G401.6 (cell line): ENCODE data around the gene RAC2.
"Not testable (repeated sequence)": the region's sequence is repeated elsewhere in the genome, so short reads cannot be mapped to it uniquely, and the experiment has no call there.

ENCODE experiments used
- FAIRE-seq: peaks from 2 replicates; lab custom pipeline; 2012; peaks lifted over from hg19 to GRCh38; lab: Jason Lieb, UNC

Gene RAC2

DNA sequence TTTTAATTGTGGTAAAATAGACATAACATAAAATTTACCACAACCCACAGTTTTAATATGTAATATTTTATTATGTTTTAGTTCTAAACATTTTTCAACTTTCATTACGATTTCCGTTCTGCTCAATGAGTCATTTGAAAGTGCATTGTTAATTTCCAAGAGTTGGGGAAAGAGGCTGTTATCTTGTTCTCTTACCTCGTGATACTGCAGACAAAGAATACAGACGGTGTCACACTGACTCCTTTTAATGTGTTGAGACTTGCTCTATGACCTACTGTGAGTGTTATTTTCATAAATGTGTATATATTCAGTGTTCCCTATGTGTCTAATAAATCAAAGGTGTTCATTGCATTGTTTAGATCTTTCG, 10.8 kb upstream of the RAC2 start:
- FAIRE-seq = no peak

DNA sequence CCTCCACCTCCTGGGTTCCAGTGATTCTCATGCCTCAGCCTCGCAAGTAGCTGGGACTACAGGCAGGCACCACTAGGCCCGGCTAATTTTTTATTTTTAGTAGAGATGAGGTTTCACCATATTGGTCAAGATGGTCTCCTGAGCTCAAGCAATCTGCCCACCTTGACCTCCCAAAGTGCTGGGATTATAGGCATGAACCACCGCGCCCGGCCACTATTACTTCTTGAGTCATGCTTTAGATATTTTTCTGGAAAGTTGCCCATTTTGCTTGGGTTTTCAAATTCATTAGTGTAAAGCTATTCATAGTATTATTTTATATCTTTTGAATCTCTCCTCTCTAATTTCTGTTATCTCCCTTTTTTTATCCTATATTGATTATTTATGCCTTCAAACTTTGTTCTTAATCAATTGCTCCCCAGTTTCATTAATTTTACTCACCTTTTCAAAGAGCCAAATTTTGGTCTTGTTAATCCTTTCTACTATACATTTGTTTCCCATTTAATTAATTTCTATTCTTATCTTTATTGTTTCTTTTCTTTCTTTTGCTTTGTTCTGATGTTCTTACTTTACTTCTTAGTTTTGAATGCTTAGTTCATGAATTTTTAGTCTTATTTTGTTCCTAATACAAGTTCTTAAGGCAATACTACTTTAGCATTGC, 10.3 kb upstream of the RAC2 start:
- FAIRE-seq = peak; percentile 41

DNA sequence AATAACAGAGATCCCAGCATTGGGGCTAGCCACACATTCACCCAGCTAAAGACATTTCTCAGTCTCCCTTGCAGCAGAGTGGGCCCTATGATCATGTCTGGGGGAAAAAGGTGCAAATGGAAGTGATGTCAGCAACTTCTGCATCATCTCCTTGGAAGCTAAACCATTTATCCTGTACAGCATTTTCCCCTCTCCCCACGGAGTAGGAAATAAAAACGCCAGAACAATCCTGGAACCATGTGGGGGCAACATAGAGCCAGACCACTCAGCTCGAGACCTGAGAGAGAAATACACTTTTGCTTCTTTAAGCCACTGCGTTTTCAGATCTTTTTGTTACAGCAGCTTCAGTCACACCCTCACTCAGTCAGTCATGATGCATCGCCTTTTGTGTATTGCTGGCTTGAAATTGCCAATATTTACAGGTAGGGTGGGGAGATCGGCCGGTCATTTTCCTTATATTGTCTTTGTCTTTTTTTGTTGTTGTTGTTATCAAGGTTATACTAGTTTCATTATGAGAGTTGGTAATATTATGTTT, 9.1 kb upstream of the RAC2 start:
- FAIRE-seq = peak; percentile 15

DNA sequence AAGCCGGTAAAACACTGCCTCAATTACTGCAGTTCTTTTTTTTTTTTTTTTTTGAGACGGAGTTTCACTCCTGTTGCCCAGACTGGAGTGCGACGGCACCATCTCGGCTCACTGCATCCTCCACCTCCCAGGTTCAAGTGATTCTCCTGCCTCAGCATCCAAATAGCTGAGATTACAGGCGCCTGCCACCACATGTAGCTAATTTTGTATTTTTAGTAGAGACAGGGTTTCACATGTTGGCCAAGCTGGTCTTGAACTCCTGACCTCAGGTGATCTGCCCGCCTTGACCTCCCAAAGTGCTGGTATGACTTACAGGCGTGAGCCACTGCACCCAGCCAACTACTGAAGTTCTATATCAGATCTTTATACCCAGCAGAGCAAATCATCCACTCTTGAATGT, 7.8 kb upstream of the RAC2 start:
- not testable (repeated sequence) for FAIRE-seq

DNA sequence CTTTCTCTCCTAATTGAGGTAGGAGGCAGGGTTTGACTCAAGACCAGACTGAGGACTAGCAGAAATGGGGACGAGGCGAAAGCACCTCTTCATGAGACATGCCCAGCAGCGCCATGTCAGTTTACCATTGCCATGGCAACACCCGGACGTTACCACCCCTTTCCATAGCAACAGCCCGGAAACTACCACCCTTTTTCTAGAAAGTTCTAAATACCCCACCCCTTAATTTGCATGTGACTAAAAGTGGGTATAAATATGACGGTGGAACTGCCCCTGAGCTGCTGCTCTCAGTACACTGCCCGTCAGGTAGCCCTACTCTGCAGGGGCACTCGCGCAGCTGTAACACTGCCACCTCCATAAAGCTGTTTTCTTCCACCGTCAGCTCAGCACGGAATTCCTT, 5.9 kb upstream of the RAC2 start:
- FAIRE-seq = no peak

DNA sequence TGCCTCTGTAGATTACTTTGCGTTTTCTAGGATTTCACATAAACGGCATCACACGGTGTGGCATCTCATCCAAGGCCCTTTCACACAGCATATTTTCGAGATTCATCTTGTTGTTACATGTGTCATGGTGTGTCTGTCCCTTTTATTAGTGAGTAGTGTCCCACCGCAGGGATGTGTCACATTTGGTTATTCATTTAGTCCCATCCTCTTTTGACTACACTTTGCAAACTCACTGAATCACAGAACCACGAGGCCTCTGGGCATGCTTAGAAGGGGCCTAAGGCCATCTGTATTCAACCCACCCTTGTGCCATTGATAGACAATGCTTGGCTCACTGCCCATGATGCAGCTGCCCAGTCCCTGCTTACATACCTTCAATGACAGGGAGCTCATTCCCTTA, 4.2 kb upstream of the RAC2 start:
- FAIRE-seq = no peak

DNA sequence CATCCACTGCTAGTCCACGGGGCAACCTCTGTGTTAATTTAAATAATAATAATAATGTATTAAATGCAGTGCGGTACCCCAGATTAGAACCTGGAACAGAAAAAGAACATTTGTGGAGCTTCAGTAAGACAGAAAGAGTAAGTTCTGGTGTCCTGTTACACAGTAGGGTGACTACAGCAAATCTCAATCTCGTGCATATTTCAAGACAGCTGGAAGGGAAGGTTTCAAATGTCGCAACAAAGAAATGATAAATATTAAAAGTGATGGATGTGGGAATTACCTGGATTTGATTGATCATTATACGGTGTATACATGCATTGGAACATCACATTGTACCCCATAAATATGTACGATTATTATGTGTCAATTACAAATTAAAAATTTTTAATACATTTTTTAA, 1.7 kb upstream of the RAC2 start:
- FAIRE-seq = no peak

DNA sequence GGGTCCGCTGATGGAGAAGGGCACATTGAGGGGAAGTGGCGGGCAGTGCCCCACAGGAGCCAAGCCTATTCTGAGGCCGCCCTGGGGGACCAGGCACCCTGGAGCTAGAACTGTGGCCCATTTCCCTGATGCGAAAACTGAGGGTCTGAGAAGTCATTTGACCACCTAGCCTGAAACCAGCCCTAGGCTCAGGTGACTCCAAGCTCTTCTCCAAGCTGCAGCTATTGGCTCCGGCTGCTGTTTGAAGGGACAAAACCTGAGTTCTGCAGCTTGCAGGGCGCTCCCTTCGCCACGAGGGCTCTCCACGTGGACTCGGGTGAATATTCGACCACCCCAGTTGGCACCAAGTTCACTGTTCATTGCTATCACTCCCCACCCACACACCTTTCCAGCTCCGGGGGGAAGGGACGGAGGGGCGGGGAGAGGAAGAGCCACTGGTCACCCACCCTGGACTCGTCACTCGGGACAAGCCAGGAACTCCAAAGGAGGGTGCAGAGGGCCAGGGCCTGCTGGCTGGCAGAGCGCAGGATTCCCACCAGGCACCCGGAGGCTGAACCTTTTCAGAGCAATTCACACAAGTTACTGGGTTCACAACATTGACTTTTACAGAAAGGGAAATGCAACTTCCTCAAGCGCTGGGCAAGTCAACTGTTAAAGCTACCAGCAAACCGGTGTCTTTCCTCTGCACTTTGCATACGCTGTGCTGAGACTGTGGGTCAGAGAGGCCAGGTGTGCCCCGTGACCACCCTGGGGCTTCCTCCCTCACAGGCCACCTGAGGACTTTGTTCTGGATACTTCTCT, 1.1 kb upstream of the RAC2 start:
- FAIRE-seq = no peak

DNA sequence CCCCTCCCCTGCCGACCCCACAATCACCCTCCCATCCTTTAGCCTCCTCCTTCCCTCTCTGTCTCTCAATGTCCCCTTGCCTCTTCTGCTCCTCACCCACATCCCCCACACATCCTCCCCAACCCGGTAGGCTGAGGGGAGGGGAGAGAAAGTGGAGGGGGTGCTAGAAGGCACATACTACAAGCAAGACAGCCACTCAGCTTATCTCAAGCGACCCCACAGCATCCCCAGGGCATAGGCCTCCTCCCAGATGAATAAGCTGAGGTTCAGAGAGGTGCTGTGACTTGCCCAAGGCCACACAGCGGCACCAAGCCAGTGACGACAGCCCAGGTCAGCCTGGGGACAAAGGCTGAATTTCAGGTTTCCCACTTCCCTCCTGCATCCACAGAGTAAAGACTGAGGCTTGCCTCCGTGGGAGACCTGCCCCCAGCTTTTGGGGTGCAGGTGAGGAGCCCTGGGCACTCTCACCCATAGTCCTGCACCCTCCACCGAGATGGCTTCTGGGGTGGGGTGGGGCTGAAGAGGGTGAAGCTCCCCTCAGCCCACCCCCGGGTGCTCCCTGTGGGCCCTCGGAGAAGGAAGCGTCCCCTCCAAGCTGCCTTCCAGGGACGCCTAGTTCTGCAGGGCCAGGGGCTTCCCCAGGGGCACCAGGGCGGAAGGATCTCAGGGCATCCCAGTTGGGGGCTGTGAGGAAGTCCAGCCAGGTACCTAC, 511 bp downstream of the RAC2 start:
- no peak for FAIRE-seq

DNA sequence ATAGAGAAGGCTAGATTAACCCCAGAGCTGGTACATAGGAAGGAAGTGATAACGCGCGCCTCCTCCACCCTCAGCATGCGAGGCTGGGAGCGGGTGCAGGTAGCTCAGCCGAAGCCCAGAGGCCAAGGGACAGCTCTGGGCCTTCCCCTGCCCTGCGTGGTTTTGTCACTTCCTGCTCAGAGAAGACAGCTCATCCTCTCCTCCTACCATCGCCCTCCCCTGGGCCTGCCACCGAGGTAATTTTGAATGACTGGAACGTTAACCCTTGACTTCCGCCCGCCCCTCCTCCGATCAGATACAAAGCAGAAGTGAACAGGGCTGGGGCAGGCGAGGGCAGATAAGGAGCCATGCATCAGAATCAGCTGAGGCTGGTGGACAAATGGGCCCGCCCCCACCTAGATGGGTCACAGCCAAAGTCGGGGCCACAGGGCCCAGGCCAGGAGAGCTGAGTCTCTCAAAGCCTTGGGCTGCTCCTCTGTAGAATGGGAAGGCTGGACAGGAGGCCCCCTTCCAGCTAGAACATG, 1.6 kb downstream of the RAC2 start:
- no peak for FAIRE-seq

DNA sequence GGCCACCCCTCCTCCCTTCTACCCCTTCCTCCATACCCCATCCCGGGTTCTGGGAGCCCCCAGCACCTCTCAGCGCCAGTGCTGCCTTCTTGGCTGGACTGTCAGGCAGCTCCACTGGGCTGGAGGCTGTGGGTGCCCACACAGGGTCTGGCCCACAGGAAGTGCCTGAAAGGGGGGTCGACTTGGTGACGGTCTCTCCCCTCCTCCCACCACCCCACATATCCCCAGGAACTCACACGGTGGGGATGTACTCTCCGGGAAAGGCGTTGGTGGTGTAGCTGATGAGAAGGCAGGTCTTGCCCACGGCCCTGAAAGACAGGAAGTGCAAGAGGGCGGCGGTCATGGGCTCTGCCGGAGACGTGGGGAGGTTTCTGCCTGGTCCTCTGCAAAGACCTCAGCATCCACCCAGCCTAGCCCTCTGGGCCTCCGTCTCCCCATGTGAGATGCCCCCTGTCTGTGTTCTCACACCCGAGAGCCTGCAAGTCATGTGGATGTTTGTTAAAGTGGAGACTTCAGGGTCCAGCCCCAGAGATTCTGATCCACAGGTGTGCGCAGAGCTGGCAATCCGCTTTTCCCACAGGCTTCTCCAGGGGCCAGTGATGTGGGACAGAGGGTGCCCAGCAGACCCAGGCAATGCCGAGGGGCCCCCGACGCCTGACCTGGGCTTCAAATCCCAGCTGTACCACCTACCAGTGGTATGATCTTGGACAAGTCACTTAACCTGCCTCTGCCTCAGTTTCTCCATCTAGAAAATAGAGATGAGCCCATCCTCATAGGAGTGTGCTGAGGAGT, 2.5 kb downstream of the RAC2 start:
- FAIRE-seq = no peak

DNA sequence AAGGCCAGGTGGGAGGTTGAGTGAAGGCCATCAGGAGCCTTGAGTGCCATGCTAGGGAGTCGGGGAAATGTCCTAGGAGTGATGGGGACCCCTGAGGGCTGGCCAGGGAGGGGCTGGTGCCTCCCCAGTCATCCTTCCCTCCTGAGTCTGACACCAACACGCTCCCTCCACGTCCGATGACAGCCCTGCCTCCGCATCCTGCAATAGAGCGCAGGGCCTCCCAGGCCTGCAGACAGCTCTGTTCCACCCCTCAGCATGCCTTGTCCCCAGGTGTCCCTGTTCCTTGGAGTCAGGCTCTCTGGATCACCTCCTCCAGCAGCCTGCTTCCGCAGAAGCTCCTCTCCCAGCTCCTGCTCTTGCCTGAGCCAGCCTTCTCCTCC, 3.1 kb downstream of the RAC2 start:
- FAIRE-seq = no peak

DNA sequence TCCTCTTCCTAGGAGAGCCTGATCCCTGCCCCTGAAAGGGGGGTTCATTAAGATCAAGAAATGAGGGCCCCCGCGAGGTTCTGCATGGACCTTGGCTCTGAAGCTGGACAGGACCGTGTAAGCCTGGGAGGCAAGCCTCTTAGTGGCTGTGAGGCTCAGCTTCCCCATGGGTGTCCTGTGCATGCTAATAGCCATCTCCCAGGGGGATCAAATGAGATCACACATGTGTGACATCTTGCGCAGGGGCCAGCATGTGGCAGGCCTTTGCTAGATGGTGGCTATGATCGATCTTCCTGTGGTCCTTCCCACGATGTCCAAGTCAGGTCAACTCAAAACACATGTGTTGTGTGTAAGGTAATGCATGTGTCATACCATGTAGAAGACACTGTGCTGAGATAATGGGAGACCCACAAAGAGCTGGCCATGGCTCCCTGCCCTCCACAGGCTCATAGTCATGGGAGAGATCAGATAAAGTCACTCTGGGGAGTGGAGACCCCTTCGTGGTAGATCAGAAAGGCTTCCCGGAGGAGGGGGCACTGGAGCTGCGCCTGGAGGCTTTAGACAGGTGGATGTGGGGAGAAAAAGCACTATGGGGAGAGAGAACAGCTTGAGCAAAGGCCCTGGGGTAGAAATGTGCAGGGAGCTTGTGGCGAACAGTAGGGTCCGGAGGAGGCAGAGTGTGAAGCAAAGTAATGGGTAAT, 3.7 kb downstream of the RAC2 start:
- no peak for FAIRE-seq

DNA sequence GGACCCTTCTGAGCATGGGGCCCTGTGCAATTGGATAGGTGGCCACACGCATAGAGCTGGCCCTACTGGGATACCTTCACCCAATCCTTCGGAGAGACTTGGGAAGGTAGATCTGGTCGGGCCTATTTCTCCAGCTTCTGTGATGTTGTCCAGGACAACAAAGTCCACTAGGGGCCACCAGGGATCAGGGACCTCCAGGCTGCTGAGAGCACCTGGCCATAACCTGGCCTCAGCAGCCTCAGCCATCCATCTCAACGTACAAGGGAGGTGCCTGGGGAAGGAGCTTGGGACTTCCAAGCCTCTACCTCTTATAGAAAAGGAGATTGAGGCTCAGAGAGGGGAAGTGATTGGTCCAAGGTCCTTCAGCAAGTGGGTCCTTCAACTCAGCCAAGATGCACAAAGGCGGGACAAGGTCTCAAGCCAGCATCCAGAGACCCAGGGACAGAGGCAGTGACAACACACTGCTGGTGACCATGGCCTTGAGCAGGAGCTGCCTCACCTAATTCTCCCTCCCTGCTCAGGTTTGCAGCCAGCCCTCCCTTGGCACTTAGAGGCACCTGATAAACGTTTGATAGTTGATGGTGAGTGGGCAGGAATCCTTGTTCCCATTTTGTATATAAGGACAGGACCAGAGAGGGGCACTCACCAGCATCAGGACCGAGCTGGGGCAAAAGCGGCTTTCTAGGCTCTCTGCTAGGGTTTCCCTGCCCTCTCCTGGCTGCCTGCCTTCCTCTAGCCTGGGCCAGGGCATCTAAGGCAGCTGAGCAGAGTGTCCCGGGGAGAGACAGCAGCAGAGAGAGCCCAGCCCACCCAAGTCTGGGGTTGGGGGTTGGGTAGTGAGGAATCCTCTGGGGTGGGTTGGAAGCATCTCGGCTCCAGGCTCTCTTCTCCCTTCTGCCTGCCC, 4.5 kb downstream of the RAC2 start:
- FAIRE-seq = no peak

DNA sequence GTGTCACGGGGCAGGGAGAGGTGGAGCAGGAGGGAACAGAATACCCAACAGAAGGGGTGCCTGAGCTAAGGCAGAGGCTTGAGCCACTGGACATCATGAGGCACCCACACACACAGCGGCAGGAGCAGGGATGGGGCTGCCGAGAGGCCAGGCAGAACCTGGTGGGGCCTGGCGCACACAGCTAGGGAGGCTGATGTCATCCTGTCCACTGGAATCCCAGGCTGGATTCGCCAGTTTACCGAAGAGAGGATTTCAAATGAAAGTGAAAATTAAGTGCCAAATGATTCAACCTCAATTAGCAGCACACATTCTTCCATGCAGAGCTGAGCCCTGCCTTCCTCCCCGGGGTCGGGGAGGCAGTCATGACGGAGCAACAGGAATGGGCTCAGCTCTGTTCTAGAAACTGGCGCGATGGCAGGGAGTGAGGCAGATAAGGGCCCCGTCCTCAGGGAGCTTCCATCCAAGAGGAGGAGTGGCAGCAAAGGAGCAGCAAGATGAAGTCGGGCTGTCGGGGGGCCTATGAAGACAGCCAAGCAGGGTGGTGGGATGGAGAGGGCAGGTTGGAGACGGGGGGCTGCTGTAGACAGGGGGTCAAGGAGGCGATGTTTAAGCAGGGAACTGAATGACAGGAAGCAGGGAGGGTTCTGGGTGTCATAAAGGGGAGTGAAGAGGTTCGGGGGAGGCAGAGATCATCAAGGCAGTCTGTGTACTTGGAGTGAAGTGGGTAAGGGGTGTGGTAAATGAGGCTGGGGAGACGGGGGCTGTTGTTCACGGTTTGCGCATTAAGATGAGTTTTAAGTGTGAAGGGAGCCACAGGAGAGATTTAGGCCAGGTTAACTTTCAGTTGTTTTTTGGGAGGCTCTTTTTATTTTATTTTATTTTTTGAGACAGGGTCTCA, 6.4 kb downstream of the RAC2 start:
- FAIRE-seq = no peak

DNA sequence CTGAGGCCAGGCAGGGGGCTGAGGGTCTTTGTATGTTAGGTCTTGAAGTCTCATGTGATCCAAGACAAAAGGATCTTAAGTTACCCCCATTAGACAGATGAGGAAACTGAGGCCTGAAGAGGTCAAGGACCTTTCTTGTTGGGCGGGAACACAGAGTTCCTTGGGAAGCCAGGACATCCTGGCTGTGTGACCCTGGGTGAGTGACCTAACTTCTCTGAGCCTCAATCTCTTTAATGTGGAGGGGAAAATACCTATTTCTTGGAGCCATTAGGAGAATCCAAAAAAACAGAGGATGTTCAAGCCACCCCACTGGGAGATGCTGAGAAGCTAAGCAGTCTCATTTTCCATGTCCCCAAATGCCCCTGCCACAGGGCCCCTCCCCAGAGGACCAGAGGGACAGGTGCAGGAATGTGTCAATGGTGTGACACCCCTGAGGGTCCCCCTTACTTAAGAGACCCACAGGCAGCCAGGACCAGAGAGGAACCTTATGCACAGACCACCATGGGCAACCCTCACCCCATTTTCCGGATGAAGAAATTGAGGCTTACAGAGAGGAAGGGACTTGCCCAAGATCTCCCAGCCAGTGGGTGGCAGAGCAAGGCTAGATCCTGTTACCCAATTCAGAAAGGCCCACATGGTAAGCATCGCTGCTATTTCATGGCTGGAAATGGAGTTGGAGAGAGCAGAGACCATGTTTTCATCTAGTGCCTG, 8.0 kb downstream of the RAC2 start:
- FAIRE-seq = no peak

DNA sequence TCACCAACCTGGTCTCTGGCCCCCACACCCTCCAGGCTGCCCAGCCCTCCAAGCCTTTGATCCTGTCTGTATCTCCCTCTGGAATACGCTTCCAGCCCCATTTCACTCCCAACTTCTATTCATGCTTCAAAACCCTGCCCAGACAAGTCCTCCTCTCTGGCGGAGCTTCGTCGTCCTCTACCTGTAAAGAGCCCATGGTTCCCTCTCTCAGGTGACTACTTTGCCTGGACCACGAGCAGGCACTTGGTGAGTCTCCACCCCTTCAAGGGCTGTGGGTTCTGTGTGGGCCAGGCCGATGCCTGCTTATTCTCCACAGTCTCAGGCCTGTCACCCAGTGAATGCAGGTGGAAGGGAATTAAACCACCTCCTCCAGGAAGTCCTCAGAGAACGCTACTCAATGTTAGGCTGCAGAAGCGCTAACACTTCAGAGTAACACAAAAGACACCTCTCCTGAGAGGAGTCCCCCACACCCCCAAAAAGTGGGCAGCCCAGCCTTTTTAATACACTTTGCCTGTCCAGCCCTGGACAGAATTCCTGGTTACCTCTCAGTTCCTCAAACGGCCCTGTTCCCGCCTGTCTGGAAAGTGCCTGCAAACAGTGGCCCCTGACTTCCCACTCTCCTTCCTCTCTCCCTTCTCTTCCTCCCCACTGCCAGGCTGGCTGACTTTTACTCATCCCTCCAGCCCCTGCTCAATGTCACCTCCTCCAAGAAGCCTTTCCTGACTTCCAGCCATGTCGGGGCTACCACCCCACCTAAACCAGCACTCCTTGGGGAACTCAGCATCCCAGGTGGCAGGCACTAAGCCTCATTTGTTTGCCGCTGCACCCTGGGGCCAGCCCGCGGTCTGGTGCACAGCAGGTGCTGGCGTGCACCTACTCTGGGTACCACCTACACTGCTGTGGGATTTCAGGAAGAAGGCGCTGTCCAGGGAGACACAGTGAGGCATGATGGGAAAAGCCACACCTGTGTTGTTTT, 9.0 kb downstream of the RAC2 start:
- FAIRE-seq = no peak
